ENCODE results near the gene GSTT4. TPM values are rescaled to one million over a fixed set of nuclear protein-coding genes. Genes with fewer than 3 reads are reported as not detected.
"Not testable (repeated sequence)": the region's sequence is repeated elsewhere in the genome, so short reads cannot be mapped to it uniquely, and the experiment has no call there.

GSTT4 gene
- total RNA-seq, 1 experiment from 2014 or later = not detected

DNA sequence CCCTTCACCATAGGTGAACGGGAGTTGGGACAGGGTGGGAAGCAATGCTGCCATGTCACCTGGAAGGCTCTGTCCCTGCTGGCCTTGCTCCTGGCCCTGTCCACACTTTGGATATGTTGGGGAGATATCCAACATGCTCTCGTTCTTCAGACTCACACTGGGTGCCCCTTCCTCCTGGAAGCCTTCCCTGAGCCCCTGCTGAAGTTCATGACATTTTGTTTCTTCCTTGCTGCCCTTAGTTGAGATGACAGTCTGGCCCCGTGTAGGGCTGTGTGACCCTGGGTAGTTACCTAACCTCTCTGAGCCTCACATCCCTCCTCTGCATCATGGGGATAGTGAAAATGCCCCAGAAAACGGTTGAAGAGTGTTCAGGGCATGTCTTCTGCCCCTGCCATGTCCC is 51.8 kb downstream of the GSTT4 start:
- not testable (repeated sequence) for H3K27me3 ChIP-seq (ENCODE audit: insufficient read depth, low read length); H3K23ac ChIP-seq (ENCODE audit: insufficient read length, low read depth, low read length); H3K36me3 Mint-ChIP-seq (ENCODE audit: insufficient read depth in 1 of 3, low read depth in 3 of 3); H4K20me1 ChIP-seq (ENCODE audit: control insufficient read depth, insufficient read depth, insufficient read length); H3K9ac ChIP-seq (ENCODE audit: extremely low read depth, insufficient read length, low read length); H2BK12ac ChIP-seq (ENCODE audit: insufficient read length, low read depth, low read length); H3K9me3 ChIP-seq (ENCODE audit: control insufficient read depth, low read depth, low read length); H2AFZ ChIP-seq (ENCODE audit: low read length); H3K27ac ChIP-seq (ENCODE audit: insufficient read length, low read depth, low read length); H3K27me3 Mint-ChIP-seq (ENCODE audit: low read depth); H3K56ac ChIP-seq (ENCODE audit: insufficient read length, low read depth, low read length); H3K4me1 ChIP-seq (ENCODE audit: insufficient read depth, low read length); H3K4ac ChIP-seq (ENCODE audit: low read depth, low read length); H3K18ac ChIP-seq (ENCODE audit: insufficient read length, low read depth, low read length); H3K23me2 ChIP-seq (ENCODE audit: insufficient read length, low read depth, low read length, poor library complexity, severe bottlenecking); H3K4me2 ChIP-seq (ENCODE audit: insufficient read depth, insufficient read length, low read length); H3K9me3 Mint-ChIP-seq; H3K14ac ChIP-seq (ENCODE audit: insufficient read depth, low read length); H2BK5ac ChIP-seq (ENCODE audit: insufficient read length, low read length); H4K5ac ChIP-seq (ENCODE audit: insufficient read length, low read depth, low read length); H4K91ac ChIP-seq (ENCODE audit: insufficient read length, low read depth, low read length); H3T11ph ChIP-seq (ENCODE audit: low read length); H3K4me3 Mint-ChIP-seq; H2BK15ac ChIP-seq (ENCODE audit: low read depth, low read length); H3K27ac Mint-ChIP-seq; H4K8ac ChIP-seq (replicated peaks; ENCODE audit: insufficient read length, low read depth, low read length); H2BK120ac ChIP-seq (ENCODE audit: low read depth, low read length, poor library complexity, severe bottlenecking); H2BK20ac ChIP-seq (ENCODE audit: low read depth, low read length, poor library complexity, severe bottlenecking); H3K79me2 ChIP-seq (ENCODE audit: insufficient read depth, low read length); H3K79me1 ChIP-seq (ENCODE audit: insufficient read depth, low read depth, low read length, poor library complexity, severe bottlenecking); H2AK5ac ChIP-seq (ENCODE audit: insufficient read length, low read length)
- peaks cover 33 to 34% of the 10 kb centered on the region in 2 experiments for H3K4me1 Mint-ChIP-seq
- WGBS (ENCODE audit: extremely low coverage, insufficient read length, low lambda C conversion rate) = no CpG with 5 or more reads among the region's 4 CpGs
- peak; percentile 24 for DNase-seq

DNA sequence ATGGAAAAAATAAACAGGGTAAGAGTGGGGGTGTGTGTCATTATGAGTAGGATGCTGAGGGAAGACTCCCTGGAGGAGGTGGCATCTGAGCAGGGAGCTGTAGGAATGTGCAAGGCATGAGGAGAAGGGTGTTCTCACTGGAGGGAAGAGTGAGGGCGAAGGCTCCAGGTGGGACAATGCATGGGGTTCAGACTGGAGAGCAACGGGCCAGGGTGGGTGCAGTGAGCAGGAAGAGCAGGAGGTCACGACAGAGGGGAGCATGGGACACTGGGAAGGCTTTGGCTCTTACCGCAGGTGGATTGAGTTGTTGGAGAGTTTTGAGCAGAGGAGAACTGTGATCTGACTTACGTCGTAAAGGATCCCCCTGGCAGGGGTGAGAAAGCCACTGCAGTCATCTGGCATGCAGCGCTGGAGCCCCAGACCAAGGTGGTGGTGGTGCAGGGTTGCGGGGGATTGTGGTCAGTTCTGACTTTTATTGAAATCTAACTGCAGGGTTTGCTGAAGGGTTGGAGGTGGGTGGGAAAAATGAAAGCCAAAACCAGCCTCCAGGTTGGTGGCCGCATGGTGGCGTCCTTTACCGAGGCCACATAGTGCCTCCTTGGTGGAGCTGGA is 52.4 kb downstream of the GSTT4 start:
- peak overlapping the region in 2 of 3 experiments; percentile 18 to 26; a peak in 2 of 7 replicates for H3K27ac Mint-ChIP-seq

More for the DNA sequence above, 52.4 kb downstream of the GSTT4 start:
- H3T11ph ChIP-seq (ENCODE audit: low read length); H2AK5ac ChIP-seq (ENCODE audit: insufficient read length, low read length); H2BK15ac ChIP-seq (ENCODE audit: low read depth, low read length); H3K18ac ChIP-seq (ENCODE audit: insufficient read length, low read depth, low read length); H3K56ac ChIP-seq (ENCODE audit: insufficient read length, low read depth, low read length); H3K4me2 ChIP-seq (ENCODE audit: insufficient read depth, insufficient read length, low read length); H2BK5ac ChIP-seq (ENCODE audit: insufficient read length, low read length); H3K14ac ChIP-seq (ENCODE audit: insufficient read depth, low read length); H3K4me3 Mint-ChIP-seq; H3K79me1 ChIP-seq (ENCODE audit: insufficient read depth, low read depth, low read length, poor library complexity, severe bottlenecking); H3K9me3 ChIP-seq (ENCODE audit: control insufficient read depth, low read depth, low read length); H3K23ac ChIP-seq (ENCODE audit: insufficient read length, low read depth, low read length); H2BK12ac ChIP-seq (ENCODE audit: insufficient read length, low read depth, low read length); H2BK120ac ChIP-seq (ENCODE audit: low read depth, low read length, poor library complexity, severe bottlenecking); H3K9me3 Mint-ChIP-seq; H3K27me3 Mint-ChIP-seq (ENCODE audit: low read depth); H3K27me3 ChIP-seq (ENCODE audit: insufficient read depth, low read length); H3K79me2 ChIP-seq (ENCODE audit: insufficient read depth, low read length); H4K91ac ChIP-seq (ENCODE audit: insufficient read length, low read depth, low read length); H4K8ac ChIP-seq (replicated peaks; ENCODE audit: insufficient read length, low read depth, low read length); H3K9ac ChIP-seq (ENCODE audit: extremely low read depth, insufficient read length, low read length); H4K20me1 ChIP-seq (ENCODE audit: control insufficient read depth, insufficient read depth, insufficient read length); H4K5ac ChIP-seq (ENCODE audit: insufficient read length, low read depth, low read length); H3K36me3 Mint-ChIP-seq (ENCODE audit: insufficient read depth in 1 of 3, low read depth in 3 of 3); H3K4me1 ChIP-seq (ENCODE audit: insufficient read depth, low read length); H3K23me2 ChIP-seq (ENCODE audit: insufficient read length, low read depth, low read length, poor library complexity, severe bottlenecking); H2AFZ ChIP-seq (ENCODE audit: low read length); H3K27ac ChIP-seq (ENCODE audit: insufficient read length, low read depth, low read length); H3K4ac ChIP-seq (ENCODE audit: low read depth, low read length): not testable (repeated sequence)
- no CpG with 5 or more reads among the region's 11 CpGs for WGBS (ENCODE audit: extremely low coverage, insufficient read length, low lambda C conversion rate)
- H3K4me1 Mint-ChIP-seq = peaks cover 33 to 34% of the 10 kb centered on the region in 2 experiments
- DNase-seq = peak; percentile 23
- peak overlapping the region; percentile 49 for H2BK20ac ChIP-seq (ENCODE audit: low read depth, low read length, poor library complexity, severe bottlenecking)
